HEK293T (cell line): ENCODE measurements around the gene NINJ2.

Source experiments
- BHLHE40 ChIP-seq: fragments of 450-650 bp; IDR thresholded peaks from 2 replicates; pipeline ENCODE4 v1.6.1; 2016; ENCODE audit warnings: mild to moderate bottlenecking, moderate library complexity, borderline replicate concordance
- ELF4 ChIP-seq: fragments of 450-650 bp; IDR thresholded peaks from 2 replicates; pipeline ENCODE4 v1.6.1; 2017; ENCODE audit warnings: antibody characterized with exemption
- FOXA1 ChIP-seq: fragments of 450-650 bp; IDR thresholded peaks from 2 replicates; pipeline ENCODE4 v1.6.1; 2016; ENCODE audit warnings: mild to moderate bottlenecking
- FOXK2 ChIP-seq: fragments of 450-650 bp; IDR thresholded peaks from 2 replicates; pipeline ENCODE4 v1.6.1; 2016; ENCODE audit warnings: mild to moderate bottlenecking
- HDGF ChIP-seq: fragments of 450-650 bp; IDR thresholded peaks from 2 replicates; pipeline ENCODE4 v1.6.1; 2017; ENCODE audit warnings: antibody characterized with exemption, borderline replicate concordance
- PKNOX1 ChIP-seq: fragments of 450-650 bp; IDR thresholded peaks from 2 replicates; pipeline ENCODE4 v1.6.1; 2016
- SP1 ChIP-seq: fragments of 450-650 bp; IDR thresholded peaks from 2 replicates; pipeline ENCODE4 v1.6.1; 2017
- SUZ12 ChIP-seq: fragments of 450-650 bp; IDR thresholded peaks from 2 replicates; pipeline ENCODE4 v1.6.1; 2016; ENCODE audit warnings: mild to moderate bottlenecking
- TARDBP ChIP-seq: fragments of 450-650 bp; IDR thresholded peaks from 2 replicates; pipeline ENCODE4 v1.6.1; 2016

GRCh38 chr12:668090-668481 is 4.8 kb upstream of the NINJ2 start:
- TF ChIP-seq TARDBP (no peak), FOXA1 (no peak), HDGF (no peak), PKNOX1 (no peak), SUZ12 (no peak), BHLHE40 (no peak), SP1 (no peak), ELF4 (no peak), FOXK2 (no peak)
